ENCODE results near the gene CPTP. TPM values are rescaled to one million over a fixed set of nuclear protein-coding genes. Genes with fewer than 3 reads are reported as not detected.

CPTP gene
- total and polyA plus RNA-seq, 10 of the 15 experiments (the other 5 are each of a cell fraction or from before 2014, with no cell fraction given): 0.06 to 24.3 (median 10.0) TPM

DNA sequence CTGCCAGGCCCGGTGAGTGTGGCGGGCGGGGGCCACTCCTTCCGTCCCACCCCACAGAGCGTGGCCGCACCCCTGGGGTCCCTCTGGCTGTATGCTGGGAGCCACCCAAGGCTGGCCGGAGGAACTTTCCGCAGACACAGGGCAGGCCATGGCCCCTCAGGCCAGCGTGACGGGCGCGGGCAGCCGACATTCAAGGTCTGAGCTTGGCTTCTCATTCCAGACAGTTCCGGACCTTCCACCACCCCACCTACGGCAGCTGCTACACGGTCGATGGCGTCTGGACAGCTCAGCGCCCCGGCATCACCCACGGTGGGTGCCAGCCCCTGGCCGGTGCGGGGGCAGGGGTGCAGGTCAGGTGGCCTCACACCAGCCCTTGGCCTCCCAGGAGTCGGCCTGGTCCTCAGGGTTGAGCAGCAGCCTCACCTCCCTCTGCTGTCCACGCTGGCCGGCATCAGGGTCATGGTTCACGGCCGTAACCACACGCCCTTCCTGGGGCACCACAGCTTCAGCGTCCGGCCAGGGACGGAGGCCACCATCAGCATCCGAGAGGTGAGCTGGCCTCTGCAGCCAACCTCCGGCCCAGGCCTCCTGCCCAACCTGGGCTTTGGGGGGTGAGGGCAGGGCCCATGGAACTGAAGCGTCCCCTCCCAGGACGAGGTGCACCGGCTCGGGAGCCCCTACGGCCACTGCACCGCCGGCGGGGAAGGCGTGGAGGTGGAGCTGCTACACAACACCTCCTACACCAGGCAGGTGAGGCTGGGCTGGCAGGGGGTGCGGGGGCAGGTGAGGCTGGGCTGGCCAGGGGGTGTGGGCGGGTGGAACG is 37.1 kb upstream of the CPTP start (continued):
- TF ChIP-seq, protein P1, sequence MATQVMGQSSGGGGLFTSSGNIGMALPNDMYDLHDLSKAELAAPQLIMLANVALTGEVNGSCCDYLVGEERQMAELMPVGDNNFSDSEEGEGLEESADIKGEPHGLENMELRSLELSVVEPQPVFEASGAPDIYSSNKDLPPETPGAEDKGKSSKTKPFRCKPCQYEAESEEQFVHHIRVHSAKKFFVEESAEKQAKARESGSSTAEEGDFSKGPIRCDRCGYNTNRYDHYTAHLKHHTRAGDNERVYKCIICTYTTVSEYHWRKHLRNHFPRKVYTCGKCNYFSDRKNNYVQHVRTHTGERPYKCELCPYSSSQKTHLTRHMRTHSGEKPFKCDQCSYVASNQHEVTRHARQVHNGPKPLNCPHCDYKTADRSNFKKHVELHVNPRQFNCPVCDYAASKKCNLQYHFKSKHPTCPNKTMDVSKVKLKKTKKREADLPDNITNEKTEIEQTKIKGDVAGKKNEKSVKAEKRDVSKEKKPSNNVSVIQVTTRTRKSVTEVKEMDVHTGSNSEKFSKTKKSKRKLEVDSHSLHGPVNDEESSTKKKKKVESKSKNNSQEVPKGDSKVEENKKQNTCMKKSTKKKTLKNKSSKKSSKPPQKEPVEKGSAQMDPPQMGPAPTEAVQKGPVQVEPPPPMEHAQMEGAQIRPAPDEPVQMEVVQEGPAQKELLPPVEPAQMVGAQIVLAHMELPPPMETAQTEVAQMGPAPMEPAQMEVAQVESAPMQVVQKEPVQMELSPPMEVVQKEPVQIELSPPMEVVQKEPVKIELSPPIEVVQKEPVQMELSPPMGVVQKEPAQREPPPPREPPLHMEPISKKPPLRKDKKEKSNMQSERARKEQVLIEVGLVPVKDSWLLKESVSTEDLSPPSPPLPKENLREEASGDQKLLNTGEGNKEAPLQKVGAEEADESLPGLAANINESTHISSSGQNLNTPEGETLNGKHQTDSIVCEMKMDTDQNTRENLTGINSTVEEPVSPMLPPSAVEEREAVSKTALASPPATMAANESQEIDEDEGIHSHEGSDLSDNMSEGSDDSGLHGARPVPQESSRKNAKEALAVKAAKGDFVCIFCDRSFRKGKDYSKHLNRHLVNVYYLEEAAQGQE (IDR thresholded peaks at IDR 0.05; ENCODE audit: low read depth, low read length): no peak
- TF ChIP-seq SUZ12 (IDR thresholded peaks at IDR 0.05; ENCODE audit: unreplicated experiment) (no peak), CHD1 (IDR thresholded peaks at IDR 0.05; ENCODE audit: low read depth, low read length) (no peak)
- TF ChIP-seq, protein P2, sequence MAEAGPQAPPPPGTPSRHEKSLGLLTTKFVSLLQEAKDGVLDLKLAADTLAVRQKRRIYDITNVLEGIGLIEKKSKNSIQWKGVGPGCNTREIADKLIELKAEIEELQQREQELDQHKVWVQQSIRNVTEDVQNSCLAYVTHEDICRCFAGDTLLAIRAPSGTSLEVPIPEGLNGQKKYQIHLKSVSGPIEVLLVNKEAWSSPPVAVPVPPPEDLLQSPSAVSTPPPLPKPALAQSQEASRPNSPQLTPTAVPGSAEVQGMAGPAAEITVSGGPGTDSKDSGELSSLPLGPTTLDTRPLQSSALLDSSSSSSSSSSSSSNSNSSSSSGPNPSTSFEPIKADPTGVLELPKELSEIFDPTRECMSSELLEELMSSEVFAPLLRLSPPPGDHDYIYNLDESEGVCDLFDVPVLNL (IDR thresholded peaks at IDR 0.05; ENCODE audit: low read depth, low read length): no peak

DNA sequence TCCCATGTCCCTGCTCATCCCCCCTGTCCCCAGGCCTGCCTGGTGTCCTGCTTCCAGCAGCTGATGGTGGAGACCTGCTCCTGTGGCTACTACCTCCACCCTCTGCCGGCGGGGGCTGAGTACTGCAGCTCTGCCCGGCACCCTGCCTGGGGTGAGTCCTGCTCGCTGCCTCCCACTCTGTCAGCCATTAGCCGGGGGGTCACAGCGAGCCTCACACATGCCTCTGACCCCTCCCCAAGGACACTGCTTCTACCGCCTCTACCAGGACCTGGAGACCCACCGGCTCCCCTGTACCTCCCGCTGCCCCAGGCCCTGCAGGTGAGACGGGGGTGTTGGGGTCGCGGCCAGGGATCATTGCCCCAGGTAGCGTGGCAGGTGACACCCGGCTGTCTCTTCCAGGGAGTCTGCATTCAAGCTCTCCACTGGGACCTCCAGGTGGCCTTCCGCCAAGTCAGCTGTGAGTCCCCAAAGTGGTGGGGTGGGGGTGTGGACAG is 34.3 kb upstream of the CPTP start:
- H3K4me1 ChIP-seq (ENCODE audit: control insufficient read depth, insufficient read depth, low read length): no peaks in the 10 kb centered on the region
- H4K20me1 ChIP-seq (ENCODE audit: control insufficient read depth, insufficient read depth): no peaks in the 10 kb centered on the region
- 65% methylated on average over 15 of the region's 15 CpGs for WGBS (ENCODE audit: insufficient coverage, insufficient replicate concordance, low lambda C conversion rate, missing lambda C conversion rate)
- ChIA-PET SMC1A (ENCODE audit: uncharacterized antibody, unreplicated experiment) (interaction anchor here (0.6 to 2.8 kb wide), 2 partner anchors 40 to 168 kb away, joined by 4 to 23 read pairs; no protein-coding TSS in a partner anchor), CTCF (interaction anchor here (0.9 to 2.7 kb wide), 9 partner anchors 16 to 384 kb away, joined by 4 to 57 read pairs (median 5); partner anchors contain the start of gene UBE2J2), POLR2A (no interaction called here), RAD21 (ENCODE audit: unreplicated experiment) (interaction anchor here (0.6 to 3.1 kb wide), 6 partner anchors 40 to 308 kb away, joined by 3 to 63 read pairs (median 10); no protein-coding TSS in a partner anchor)
- H3K36me3 ChIP-seq (ENCODE audit: control insufficient read depth in 2 of 2, insufficient read depth in 2 of 2, low read length in 1 of 2): no peaks in the 10 kb centered on the region
- no peaks in the 10 kb centered on the region for H3K9me3 ChIP-seq (replicated peaks; ENCODE audit: control insufficient read depth, insufficient read depth, low read length)
- ATAC-seq (peak; percentile 76), FAIRE-seq (peak; percentile 77), DNase-seq (ENCODE audit: low read depth, low spot score) (no peak)
- H2AFZ ChIP-seq (ENCODE audit: control insufficient read depth, low read depth, low read length): no peak overlapping the region
- no peak overlapping the region for H3K27ac ChIP-seq (ENCODE audit: control insufficient read depth, insufficient read depth)
- BruUV-seq (replicated peaks): no TSS peak
- in situ Hi-C loops (cut with MboI): no loop called here
- no peak overlapping the region for H3K9ac ChIP-seq (ENCODE audit: control insufficient read depth, insufficient read depth, low read length)
- no peaks in the 10 kb centered on the region for H3K79me2 ChIP-seq (ENCODE audit: control insufficient read depth, insufficient read depth, low read length)
- no peak overlapping the region for H3K4me2 ChIP-seq (ENCODE audit: control insufficient read depth, insufficient read depth)
- intact Hi-C loops (cut with micrococcal nuclease; ENCODE audit: unreplicated experiment): loop anchor here (2.0 kb wide), 2 partner anchors 167 to 257 kb away; no protein-coding TSS in a partner anchor
- H3K4me3 ChIP-seq: no peak overlapping the region
- no peaks in the 10 kb centered on the region for H3K27me3 ChIP-seq (replicated peaks in 1 of 2; ENCODE audit: control insufficient read depth in 2 of 2, insufficient read depth in 2 of 2, low read length in 1 of 2)
- TF ChIP-seq SMC3 (IDR thresholded peaks at IDR 0.05; ENCODE audit: borderline replicate concordance, low read length) (peak; percentile 54; the same call in 1 of the 2 replicates), RAD21 (IDR thresholded peaks at IDR 0.05; ENCODE audit: insufficient read depth, low read depth, low read length) (peak; percentile 38; the same call in 1 of the 2 replicates), NR2F1 (conservative IDR thresholded peaks at IDR 0.05) (0 out of 2 replicates have a peak, but pooled peaks have one; percentile 20), LARP7 (IDR thresholded peaks at IDR 0.05) (0 out of 2 replicates have a peak, but pooled peaks have one; percentile 31), YY1 (IDR thresholded peaks at IDR 0.05; ENCODE audit: low read depth, low read length) (0 out of 2 replicates have a peak, but pooled peaks have one; percentile 31), TARDBP (IDR thresholded peaks at IDR 0.05; ENCODE audit: borderline replicate concordance) (no peak)
- TF ChIP-seq, protein P3, sequence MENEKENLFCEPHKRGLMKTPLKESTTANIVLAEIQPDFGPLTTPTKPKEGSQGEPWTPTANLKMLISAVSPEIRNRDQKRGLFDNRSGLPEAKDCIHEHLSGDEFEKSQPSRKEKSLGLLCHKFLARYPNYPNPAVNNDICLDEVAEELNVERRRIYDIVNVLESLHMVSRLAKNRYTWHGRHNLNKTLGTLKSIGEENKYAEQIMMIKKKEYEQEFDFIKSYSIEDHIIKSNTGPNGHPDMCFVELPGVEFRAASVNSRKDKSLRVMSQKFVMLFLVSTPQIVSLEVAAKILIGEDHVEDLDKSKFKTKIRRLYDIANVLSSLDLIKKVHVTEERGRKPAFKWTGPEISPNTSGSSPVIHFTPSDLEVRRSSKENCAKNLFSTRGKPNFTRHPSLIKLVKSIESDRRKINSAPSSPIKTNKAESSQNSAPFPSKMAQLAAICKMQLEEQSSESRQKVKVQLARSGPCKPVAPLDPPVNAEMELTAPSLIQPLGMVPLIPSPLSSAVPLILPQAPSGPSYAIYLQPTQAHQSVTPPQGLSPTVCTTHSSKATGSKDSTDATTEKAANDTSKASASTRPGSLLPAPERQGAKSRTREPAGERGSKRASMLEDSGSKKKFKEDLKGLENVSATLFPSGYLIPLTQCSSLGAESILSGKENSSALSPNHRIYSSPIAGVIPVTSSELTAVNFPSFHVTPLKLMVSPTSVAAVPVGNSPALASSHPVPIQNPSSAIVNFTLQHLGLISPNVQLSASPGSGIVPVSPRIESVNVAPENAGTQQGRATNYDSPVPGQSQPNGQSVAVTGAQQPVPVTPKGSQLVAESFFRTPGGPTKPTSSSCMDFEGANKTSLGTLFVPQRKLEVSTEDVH (IDR thresholded peaks at IDR 0.05; ENCODE audit: low read depth, partially characterized antibody): no peak

Measured in GM12878 (cell line).